Upper lobe of left lung (tissue), 6 donors: ENCODE measurements around the gene ZNF212. TPM values are rescaled to one million over a fixed set of nuclear protein-coding genes. Genes with fewer than 3 reads are reported as not detected.
A peak's percentile ranks its signal among the peaks of the same experiment; 100 is the strongest.

ENCODE experiments used
- ATAC-seq, 2 donors: fragments of 200-7000 bp; cut with Tn5 transposase; one replicate each; pipeline ENCODE4 v1.9.1; 2022; ENCODE audit warnings: mild to moderate bottlenecking in 2 of 2, moderate library complexity in 2 of 2; ENCODE audit not compliant: low FRiP score in 2 of 2
- DNase-seq, 2 donors: peaks; one replicate each; pipeline ENCODE4 v3.0.0-alpha.2; 2019 to 2020
- H3K27ac ChIP-seq, 4 donors: fragments of 200-600 bp; sonication (generic); one replicate each; pipeline ENCODE4 v1.5.1; 2016 to 2019
- H3K27me3 ChIP-seq, 4 donors: fragments of 200-600 bp; sonication (generic); one replicate each; pipeline ENCODE4 v1.5.1; 2017 to 2019
- H3K36me3 ChIP-seq, 4 donors: fragments of 200-600 bp; sonication (generic); one replicate each; pipeline ENCODE4 v1.5.1; 2016 to 2019
- H3K4me1 ChIP-seq, 4 donors: fragments of 200-600 bp; sonication (generic); one replicate each; pipeline ENCODE4 v1.5.1; 2018 to 2019
- H3K4me3 ChIP-seq, 4 donors: fragments of 200-600 bp; sonication (generic); one replicate each; pipeline ENCODE4 v1.5.1; 2017 to 2019; ENCODE audit warnings: mild to moderate bottlenecking in 2 of 4, moderate library complexity in 1 of 4
- H3K9me3 ChIP-seq, 4 donors: fragments of 200-600 bp; sonication (generic); one replicate each; pipeline ENCODE4 v1.5.1; 2018 to 2019
- EP300 ChIP-seq, 4 donors: sonication (generic); formaldehyde crosslinking; IDR thresholded peaks; one replicate each; pipeline ENCODE4 v1.5.1; 2017; ENCODE audit warnings: antibody characterized with exemption in 4 of 4, control low read depth in 2 of 4
- POLR2A ChIP-seq, 4 donors: fragments of 450-650 bp; IDR thresholded peaks; one replicate each; pipeline ENCODE4 v1.5.1; 2016 to 2017; ENCODE audit warnings: antibody characterized with exemption in 4 of 4, mild to moderate bottlenecking in 2 of 4
- POLR2AphosphoS5 ChIP-seq, 2 donors: sonication (generic); formaldehyde crosslinking; IDR thresholded peaks; one replicate each; pipeline ENCODE4 v1.5.1; 2017; ENCODE audit warnings: antibody characterized with exemption in 2 of 2
- WGBS, 2 donors: methylation state at CpG; one replicate each; pipeline ENCODE4 v1.1.5; 2017 to 2018; 5-methylcytosine and 5-hydroxymethylcytosine counted together
- total RNA-seq, 6 donors: library from RNA; depleted of rRNA in 4 of 6; stranded (reverse); fragments of >200 nt in 4 of 6; gene quantifications; one replicate each; pipeline versions ENCODE4 v1.1.0 to v1.2.1, GENCODE V29; 2016 to 2021
- TF ChIP-seq, protein P1 (sequence below), 6 experiments: fragments of 450-650 bp in 4 of 6; fragments of 200-600 bp in 2 of 6; sonication (generic) in 2 of 6; IDR thresholded peaks; one replicate each; pipeline ENCODE4 v1.5.1; 2016 to 2019; ENCODE audit warnings: antibody characterized with exemption in 6 of 6
- donor health status: DM: no; HTN: no; CAD: no; lungs with moderate emphysema.
- donor health status: DM: no; HTN: yes; CAD: no; lungs with severe emphysema.

Gene ZNF212
- 10 to 100 TPM; 10.3 to 33.5 (median 10.9) TPM for total RNA-seq

DNA sequence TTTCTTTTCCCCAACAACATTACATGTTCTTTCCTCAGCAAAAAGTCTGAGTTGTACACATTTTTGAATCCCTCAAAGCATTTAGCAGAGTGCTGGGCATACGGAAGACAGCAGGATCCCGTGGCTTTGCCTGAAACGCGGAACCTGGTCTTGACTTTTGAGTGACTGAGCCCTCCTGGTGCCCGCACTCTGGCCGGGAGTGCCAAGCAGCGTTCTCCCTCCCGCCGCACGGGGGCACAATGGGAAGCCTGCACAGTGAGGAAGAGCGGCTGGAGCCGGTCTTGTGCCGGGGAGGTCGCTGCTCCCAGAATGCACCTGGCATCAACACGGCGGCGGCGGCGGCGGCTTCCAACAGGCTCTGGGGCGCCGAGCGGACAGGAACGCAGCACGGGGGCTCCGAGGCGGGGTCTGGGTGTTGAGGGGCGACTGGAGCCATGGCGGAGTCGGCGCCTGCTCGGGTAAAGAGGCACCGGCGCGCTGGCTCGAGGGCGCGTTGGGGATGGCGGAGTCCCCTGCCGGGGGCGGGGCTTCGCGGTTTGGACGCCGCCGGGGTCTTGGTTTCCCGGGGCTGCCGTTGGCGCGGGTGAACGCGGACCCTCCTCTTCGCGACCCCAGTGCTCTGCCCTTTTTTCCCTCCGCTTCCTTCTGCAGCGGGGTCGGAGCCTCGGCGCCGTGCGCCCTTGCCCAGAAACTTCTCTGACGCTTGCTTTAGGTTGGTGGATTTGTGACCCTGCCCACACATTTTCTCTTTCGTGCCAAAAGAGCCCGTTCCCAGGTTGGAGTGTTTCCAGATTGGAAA, at the start of gene ZNF212:
ZNF212 (plus strand) TSS at position 307 of the 799 bp plus-strand sequence; CDS start at position 435, 128 bp downstream.
- Histone ChIP-seq H3K9me3 (no peaks in the 10 kb centered on the region), H3K4me1 (peaks cover 14 to 22% (median 20%) of the 10 kb centered on the region in 4 donors), H3K27ac (peak within 1 kb of the TSS; percentile 65 to 89 (median 80)), H3K4me3 (peak within 1 kb of the TSS; percentile 70 to 99 (median 90)), H3K27me3 (no peaks in the 10 kb centered on the region), H3K36me3 (no peaks in the 10 kb centered on the region)
- DNase-seq (peak; percentile 93 to 97), ATAC-seq (peak; percentile 99 to 100)
- WGBS, 2 donors = 0% methylated on average over 23 to 52 of the region's 64 CpGs
- TF ChIP-seq POLR2AphosphoS5 (IDR thresholded peaks at IDR 0.05) (peak in 1 of 2 donors; percentile 82), POLR2A (IDR thresholded peaks at IDR 0.05) (peak in 2 of 4 donors; percentile 33 to 61), EP300 (IDR thresholded peaks at IDR 0.05) (no peak)
- TF ChIP-seq, protein P1, sequence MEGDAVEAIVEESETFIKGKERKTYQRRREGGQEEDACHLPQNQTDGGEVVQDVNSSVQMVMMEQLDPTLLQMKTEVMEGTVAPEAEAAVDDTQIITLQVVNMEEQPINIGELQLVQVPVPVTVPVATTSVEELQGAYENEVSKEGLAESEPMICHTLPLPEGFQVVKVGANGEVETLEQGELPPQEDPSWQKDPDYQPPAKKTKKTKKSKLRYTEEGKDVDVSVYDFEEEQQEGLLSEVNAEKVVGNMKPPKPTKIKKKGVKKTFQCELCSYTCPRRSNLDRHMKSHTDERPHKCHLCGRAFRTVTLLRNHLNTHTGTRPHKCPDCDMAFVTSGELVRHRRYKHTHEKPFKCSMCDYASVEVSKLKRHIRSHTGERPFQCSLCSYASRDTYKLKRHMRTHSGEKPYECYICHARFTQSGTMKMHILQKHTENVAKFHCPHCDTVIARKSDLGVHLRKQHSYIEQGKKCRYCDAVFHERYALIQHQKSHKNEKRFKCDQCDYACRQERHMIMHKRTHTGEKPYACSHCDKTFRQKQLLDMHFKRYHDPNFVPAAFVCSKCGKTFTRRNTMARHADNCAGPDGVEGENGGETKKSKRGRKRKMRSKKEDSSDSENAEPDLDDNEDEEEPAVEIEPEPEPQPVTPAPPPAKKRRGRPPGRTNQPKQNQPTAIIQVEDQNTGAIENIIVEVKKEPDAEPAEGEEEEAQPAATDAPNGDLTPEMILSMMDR (IDR thresholded peaks at IDR 0.05) = peak; percentile 73 to 98 (median 90)

DNA sequence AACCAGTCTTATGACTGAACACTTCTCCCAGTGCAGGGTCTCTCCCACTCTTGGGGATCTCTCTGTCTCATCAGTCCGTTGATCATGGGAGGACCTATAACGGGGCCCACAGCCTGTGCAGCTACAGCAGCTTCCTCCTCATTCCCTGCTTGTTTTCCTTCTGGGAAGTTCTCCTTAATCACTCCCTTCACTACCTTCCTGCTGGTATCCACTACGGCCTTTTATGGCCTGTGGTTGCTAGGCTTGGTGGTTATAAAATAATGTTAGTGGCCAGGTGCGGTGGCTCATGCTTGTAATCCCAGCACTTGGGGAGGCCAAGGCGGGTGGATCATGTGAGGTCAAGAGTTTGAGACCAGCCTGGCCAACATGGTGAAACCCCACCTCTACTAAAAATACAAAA, 47.6 kb upstream of the ZNF212 start:
- no peak for DNase-seq
- Histone ChIP-seq H3K27ac (no peak overlapping the region), H3K4me1 (peaks cover 12 to 15% (median 13%) of the 10 kb centered on the region in 4 donors), H3K36me3 (no peaks in the 10 kb centered on the region), H3K9me3 (no peaks in the 10 kb centered on the region), H3K27me3 (no peaks in the 10 kb centered on the region), H3K4me3 (no peak overlapping the region)
- 71 to 72% methylated on average over 5 of the region's 5 CpGs for WGBS, 2 donors
- no peak for ATAC-seq
- TF ChIP-seq EP300 (IDR thresholded peaks at IDR 0.05) (no peak), POLR2A (IDR thresholded peaks at IDR 0.05) (no peak), POLR2AphosphoS5 (IDR thresholded peaks at IDR 0.05) (no peak)
- TF ChIP-seq, protein P1 (IDR thresholded peaks at IDR 0.05) = no peak

GRCh38 chr7:149194799-149195179, 44.7 kb upstream of the ZNF212 start:
- no peak for DNase-seq
- Histone ChIP-seq H3K27me3 (no peaks in the 10 kb centered on the region), H3K36me3 (peaks cover 11 to 18% (median 17%) of the 10 kb centered on the region in 4 donors), H3K4me3 (peak overlapping the region in 3 of 4 donors; percentile 74 to 96 (median 94)), H3K4me1 (peaks cover 21 to 26% (median 23%) of the 10 kb centered on the region in 4 donors), H3K9me3 (no peaks in the 10 kb centered on the region), H3K27ac (peak overlapping the region; percentile 87 to 95 (median 91))
- WGBS, 2 donors = 77 to 82% methylated on average over 4 of the region's 4 CpGs
- ATAC-seq = no peak
- TF ChIP-seq POLR2A (IDR thresholded peaks at IDR 0.05) (no peak), EP300 (IDR thresholded peaks at IDR 0.05) (no peak), POLR2AphosphoS5 (IDR thresholded peaks at IDR 0.05) (no peak)
- TF ChIP-seq, protein P1 (IDR thresholded peaks at IDR 0.05) = no peak

DNA sequence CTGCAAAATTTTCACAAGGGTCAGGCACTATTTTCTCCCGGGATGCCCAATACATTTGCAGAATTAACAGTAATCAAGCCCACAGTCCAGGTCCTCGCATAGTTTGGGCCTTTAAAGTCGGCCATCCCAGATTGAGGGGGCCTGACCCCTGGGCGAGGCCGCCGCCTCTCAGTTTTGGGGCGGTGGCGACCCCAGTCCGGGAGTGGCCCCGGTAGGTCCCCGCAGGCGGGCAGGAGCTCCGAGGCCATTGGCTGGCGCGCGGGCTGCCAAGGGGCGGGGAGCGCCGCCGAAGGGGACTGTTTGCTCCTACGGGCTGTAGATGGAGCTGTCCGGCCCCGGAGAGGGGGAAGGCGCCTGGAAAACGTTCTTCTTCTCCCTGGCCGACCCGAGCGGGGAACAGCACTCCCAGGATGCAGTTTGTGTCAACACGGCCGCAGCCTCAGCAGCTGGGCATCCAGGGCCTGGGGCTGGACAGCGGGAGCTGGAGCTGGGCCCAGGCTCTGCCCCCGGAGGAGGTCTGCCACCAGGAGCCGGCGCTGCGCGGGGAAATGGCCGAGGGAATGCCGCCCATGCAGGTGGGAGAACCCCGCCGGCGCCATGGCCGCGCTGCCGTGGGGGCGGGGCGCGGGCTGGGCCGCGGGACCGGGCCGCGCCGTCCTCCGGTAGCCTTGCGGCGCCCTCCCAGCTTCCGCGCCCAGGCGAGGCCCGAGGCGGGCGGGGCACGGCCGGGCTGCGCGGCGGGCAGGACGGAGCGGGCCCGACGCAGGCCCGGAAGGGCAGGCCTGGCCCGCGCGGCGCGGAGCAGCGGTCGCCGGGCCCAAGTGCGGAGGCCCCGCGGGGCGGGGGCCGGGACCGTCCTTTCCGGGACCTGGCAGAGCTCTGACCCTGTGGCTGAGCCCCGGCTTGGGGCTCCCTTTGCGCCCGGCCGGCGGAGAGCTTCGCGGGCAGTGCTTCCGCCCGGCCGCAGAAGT, 44.0 kb upstream of the ZNF212 start, which contains the start of gene ZNF282:
ZNF282 (plus strand) TSS at position 367 of the 971 bp plus-strand sequence; CDS start at position 411, 44 bp downstream.
- peak; percentile 94 to 96 for DNase-seq
- H3K27ac ChIP-seq = peak within 1 kb of the TSS; percentile 87 to 95 (median 91)
- peak; percentile 96 to 98 for ATAC-seq
- no peaks in the 10 kb centered on the region for H3K9me3 ChIP-seq
- no peak for TF ChIP-seq EP300 (IDR thresholded peaks at IDR 0.05)
- TF ChIP-seq POLR2A (IDR thresholded peaks at IDR 0.05) = peak in 3 of 4 donors; percentile 31 to 69 (median 34)
- TF ChIP-seq, protein P1 (IDR thresholded peaks at IDR 0.05) = peak; percentile 57 to 76 (median 67)
- TF ChIP-seq POLR2AphosphoS5 (IDR thresholded peaks at IDR 0.05) = peak; percentile 32 to 61
- H3K4me1 ChIP-seq = peaks cover 21 to 26% (median 23%) of the 10 kb centered on the region in 4 donors
- WGBS, 2 donors = 0 to 1% methylated on average over 15 to 62 of the region's 97 CpGs
- no peaks in the 10 kb centered on the region for H3K27me3 ChIP-seq
- peak within 1 kb of the TSS; percentile 64 to 96 (median 84) for H3K4me3 ChIP-seq
- H3K36me3 ChIP-seq = peaks cover 16 to 25% (median 23%) of the 10 kb centered on the region in 4 donors
